KG1 (cell line): ENCODE measurements around the gene LRRC25.
A peak's percentile ranks its signal among the peaks of the same experiment; 100 is the strongest.
"Not testable (repeated sequence)": the region's sequence is repeated elsewhere in the genome, so short reads cannot be mapped to it uniquely, and the experiment has no call there.

Experiments
- DNase-seq: peaks from one replicate; lab custom pipeline; 2025; lab: John Stamatoyannopoulos, UW

Gene LRRC25

GRCh38 chr19:18402455-18403248, 5.2 kb upstream of the LRRC25 start:
- peak; percentile 27 for DNase-seq

- DNase-seq: peak; percentile 71
Observed at GRCh38 chr19:18401580-18402112, 4.2 kb upstream of the LRRC25 start.

- DNase-seq: no peak
Observed at GRCh38 chr19:18399008-18399407, 1.6 kb upstream of the LRRC25 start.

- DNase-seq: no peak
Observed at GRCh38 chr19:18396471-18397241, 766 bp downstream of the LRRC25 start.

- DNase-seq: no peak
Observed at GRCh38 chr19:18393836-18394235, 3.6 kb downstream of the LRRC25 start.

GRCh38 chr19:18392926-18393325, 4.5 kb downstream of the LRRC25 start:
- no peak for DNase-seq

- DNase-seq: no peak
Observed at GRCh38 chr19:18392417-18392816, 5.0 kb downstream of the LRRC25 start.

- no peak for DNase-seq
Observed at GRCh38 chr19:18391509-18392075, 5.8 kb downstream of the LRRC25 start.

GRCh38 chr19:18390065-18390907, 7.1 kb downstream of the LRRC25 start:
- DNase-seq: no peak

- DNase-seq: no peak
Observed at GRCh38 chr19:18389726-18390064, 7.7 kb downstream of the LRRC25 start.

GRCh38 chr19:18388960-18389725, 8.3 kb downstream of the LRRC25 start:
- no peak for DNase-seq

- peak; percentile 70 for DNase-seq
Observed at GRCh38 chr19:18388100-18388959, 9.1 kb downstream of the LRRC25 start.

GRCh38 chr19:18386543-18387271, 10.7 kb downstream of the LRRC25 start:
- no peak for DNase-seq

GRCh38 chr19:18385675-18386542, 11.5 kb downstream of the LRRC25 start, which contains the start of gene GDF15:
Gene GDF15 (plus strand): TSS chr19:18386158. CDS start chr19:18386190, 32 bp downstream.
- no peak for DNase-seq

GRCh38 chr19:18385359-18385674, 12.1 kb downstream of the LRRC25 start:
- DNase-seq: no peak

GRCh38 chr19:18384775-18385174, 12.6 kb downstream of the LRRC25 start:
- no peak for DNase-seq

GRCh38 chr19:18383622-18384021, 13.8 kb downstream of the LRRC25 start:
- not testable (repeated sequence) for DNase-seq

GRCh38 chr19:18380843-18381242, 16.6 kb downstream of the LRRC25 start:
- DNase-seq: no peak
